HepG2 (cell line): Measurements from ENCODE around the gene BCAS1. TPM values are rescaled to one million over a fixed set of nuclear protein-coding genes. Genes with fewer than 3 reads are reported as not detected.
A peak's percentile ranks its signal among the peaks of the same experiment; 100 is the strongest.

ENCODE experiments used
- CREB1 ChIP-seq, 2 experiments: fragments of 450-650 bp in 1 of 2; IDR thresholded peaks; 2 replicates each; pipeline ENCODE4 v1.6.1; 2016 to 2017; ENCODE audit warnings: control low read depth in 1 of 2, mild to moderate bottlenecking in 1 of 2, missing compliant biosample characterization in 1 of 2, missing genetic modification characterization in 1 of 2
- DMAP1 ChIP-seq: IDR thresholded peaks from 2 replicates; pipeline ENCODE4 v1.6.1; 2016
- GATAD2A ChIP-seq: IDR thresholded peaks from 2 replicates; pipeline ENCODE4 v1.6.1; 2016
- MAZ ChIP-seq, 2 experiments: sonication (generic) in 1 of 2; formaldehyde crosslinking in 1 of 2; IDR thresholded peaks; 2 replicates each; pipeline versions ENCODE4 v1.5.0 to v1.6.1; 2012 to 2020; ENCODE audit warnings: low read depth in 2 of 2, mild to moderate bottlenecking in 2 of 2, borderline replicate concordance in 1 of 2, improper control_type of control experiment in 1 of 2, low read length in 1 of 2, missing genetic modification reagents in 1 of 2, moderate library complexity in 1 of 2
- MYNN ChIP-seq: sonication (generic); formaldehyde crosslinking; IDR thresholded peaks from 2 replicates; pipeline ENCODE4 v1.4.0; 2020; ENCODE audit warnings: mild to moderate bottlenecking, low read depth, missing genetic modification reagents
- PHF8 ChIP-seq: sonication (generic); formaldehyde crosslinking; IDR thresholded peaks from 2 replicates; pipeline ENCODE4 v1.5.0; 2020; ENCODE audit warnings: missing genetic modification reagents
- POLR2G ChIP-seq: fragments of 200-400 bp; formaldehyde crosslinking; IDR thresholded peaks from 2 replicates; pipeline ENCODE4 v1.6.1; 2018; ENCODE audit warnings: mild to moderate bottlenecking, low read depth, low read length, moderate library complexity
- SNAI1 ChIP-seq: sonication (generic); formaldehyde crosslinking; IDR thresholded peaks from 2 replicates; pipeline ENCODE4 v1.5.0; 2020; ENCODE audit warnings: mild to moderate bottlenecking, missing genetic modification reagents, borderline replicate concordance
- TBX2 ChIP-seq: sonication (generic); formaldehyde crosslinking; IDR thresholded peaks from 2 replicates; pipeline ENCODE4 v1.5.0; 2020; ENCODE audit warnings: missing genetic modification reagents, mild to moderate bottlenecking, borderline replicate concordance
- ZBTB7A ChIP-seq: sonication (generic); formaldehyde crosslinking; IDR thresholded peaks from 2 replicates; pipeline ENCODE4 v1.8.0; 2022; ENCODE audit warnings: mild to moderate bottlenecking, missing genetic modification reagents
- ZNF280B ChIP-seq: sonication (generic); formaldehyde crosslinking; IDR thresholded peaks from 2 replicates; pipeline ENCODE4 v1.5.0; 2020; ENCODE audit warnings: missing genetic modification reagents, mild to moderate bottlenecking, borderline replicate concordance
- ZNF816 ChIP-seq: sonication (generic); formaldehyde crosslinking; IDR thresholded peaks from 2 replicates; pipeline ENCODE4 v1.8.0; 2022; ENCODE audit warnings: missing genetic modification reagents, mild to moderate bottlenecking, borderline replicate concordance
- ZSCAN5A ChIP-seq: sonication (generic); formaldehyde crosslinking; IDR thresholded peaks from 2 replicates; pipeline ENCODE4 v1.8.0; 2022; ENCODE audit warnings: mild to moderate bottlenecking, missing genetic modification reagents, borderline replicate concordance
- polyA plus RNA-seq, 8 experiments: library from polyadenylated mRNA; depleted of rRNA in 3 of 8; stranded (reverse) in 7 of 8; unstranded in 1 of 8; fragments of >200 nt; fragmentation: Illumina TruSeq in 4 of 8; extraction: Trizol in 4 of 8; gene quantifications; 2 replicates each; pipeline versions ENCODE4 v1.2.1 to v1.2.3, GENCODE V29; 2011 to 2016; ENCODE audit warnings: low read depth in 4 of 8, missing spikeins in 1 of 8, mixed read lengths in 1 of 8; ENCODE audit not compliant: insufficient read depth in 1 of 8
- total RNA-seq, 5 experiments: library from RNA; depleted of rRNA; stranded (reverse); fragments of >200 nt; fragmentation: Illumina TruSeq; extraction: Trizol; gene quantifications; 2 replicates each; pipeline ENCODE4 v1.2.3, GENCODE V29; 2016; ENCODE audit warnings: low read depth in 1 of 5
- TF ChIP-seq, protein P1 (sequence below): sonication (generic); formaldehyde crosslinking; IDR thresholded peaks from 2 replicates; pipeline ENCODE4 v1.8.1; 2023; ENCODE audit warnings: missing genetic modification reagents, inconsistent platforms, borderline replicate concordance
- TF ChIP-seq, protein P2 (sequence below): sonication (generic); formaldehyde crosslinking; IDR thresholded peaks from 2 replicates; pipeline ENCODE4 v1.8.0; 2022; ENCODE audit warnings: missing genetic modification reagents, mild to moderate bottlenecking, borderline replicate concordance
- TF ChIP-seq, protein P3 (sequence below): sonication (generic); formaldehyde crosslinking; IDR thresholded peaks from 2 replicates; pipeline ENCODE4 v1.8.0; 2022; ENCODE audit warnings: mild to moderate bottlenecking, missing genetic modification reagents, moderate library complexity
- TF ChIP-seq, protein P4 (sequence below): sonication (generic); formaldehyde crosslinking; IDR thresholded peaks from 2 replicates; pipeline ENCODE4 v1.8.1; 2022; ENCODE audit warnings: low read depth, mild to moderate bottlenecking, missing genetic modification reagents

The BCAS1 gene
- total and polyA plus RNA-seq, 2 of the 13 experiments (the other 11 are each of a cell fraction or from before 2014, with no cell fraction given) = 0.55 to 0.91 TPM

DNA sequence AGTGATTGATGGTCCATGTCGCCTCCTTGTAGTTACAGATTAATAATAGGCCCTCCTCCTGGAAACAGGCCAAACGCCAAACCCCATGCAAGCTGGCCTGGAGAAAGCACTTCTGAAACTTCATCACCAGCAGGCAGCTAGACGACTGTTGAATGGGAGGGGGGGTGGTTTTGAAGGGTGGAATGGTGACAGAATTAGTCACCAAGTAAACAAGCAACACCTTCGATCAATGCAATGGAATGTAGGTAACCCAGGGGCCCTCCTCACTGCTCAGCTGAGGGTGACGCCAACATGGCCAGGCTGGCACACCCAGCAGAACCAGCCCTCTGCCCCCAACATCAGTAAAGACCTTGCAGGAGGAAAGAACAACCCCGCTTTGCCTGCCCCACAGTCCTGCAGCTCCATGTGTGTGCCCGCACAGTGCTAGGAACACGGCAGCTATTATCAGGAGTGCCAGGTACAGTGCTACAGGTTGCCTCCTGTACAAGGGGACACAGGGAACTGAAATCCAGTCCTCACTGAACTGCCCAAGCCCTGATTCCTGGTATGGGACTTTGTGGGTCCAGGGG lies 2.7 kb downstream of the BCAS1 start (continued):
- TF ChIP-seq MAZ (IDR thresholded peaks at IDR 0.05; ENCODE audit: borderline replicate concordance, low read depth, low read length) (peak; percentile 80), MAZ (CRISPR knock-in tag; IDR thresholded peaks at IDR 0.05; ENCODE audit: low read depth) (no peak), PHF8 (no peak; the same call in 1 of the 2 replicates), ZSCAN5A (no peak), ZBTB7A (CRISPR knock-in tag) (no peak), MYNN (peak; percentile 60), ZNF816 (CRISPR knock-in tag) (no peak), TBX2 (peak; percentile 99), ZNF280B (CRISPR knock-in tag) (0 out of 2 replicates have a peak, but pooled peaks have one; percentile 51), POLR2G (no peak), SNAI1 (no peak), GATAD2A (CRISPR knock-in tag) (peak; percentile 97), DMAP1 (peak; percentile 67; the same call in 1 of the 2 replicates), CREB1 (IDR thresholded peaks at IDR 0.05) (peak; percentile 84), CREB1 (CRISPR knock-in tag; IDR thresholded peaks at IDR 0.05) (peak; percentile 92)
- TF ChIP-seq, protein P1, sequence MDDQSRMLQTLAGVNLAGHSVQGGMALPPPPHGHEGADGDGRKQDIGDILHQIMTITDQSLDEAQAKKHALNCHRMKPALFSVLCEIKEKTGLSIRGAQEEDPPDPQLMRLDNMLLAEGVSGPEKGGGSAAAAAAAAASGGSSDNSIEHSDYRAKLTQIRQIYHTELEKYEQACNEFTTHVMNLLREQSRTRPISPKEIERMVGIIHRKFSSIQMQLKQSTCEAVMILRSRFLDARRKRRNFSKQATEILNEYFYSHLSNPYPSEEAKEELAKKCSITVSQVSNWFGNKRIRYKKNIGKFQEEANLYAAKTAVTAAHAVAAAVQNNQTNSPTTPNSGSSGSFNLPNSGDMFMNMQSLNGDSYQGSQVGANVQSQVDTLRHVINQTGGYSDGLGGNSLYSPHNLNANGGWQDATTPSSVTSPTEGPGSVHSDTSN (CRISPR knock-in tag) = no peak
- TF ChIP-seq, protein P2, sequence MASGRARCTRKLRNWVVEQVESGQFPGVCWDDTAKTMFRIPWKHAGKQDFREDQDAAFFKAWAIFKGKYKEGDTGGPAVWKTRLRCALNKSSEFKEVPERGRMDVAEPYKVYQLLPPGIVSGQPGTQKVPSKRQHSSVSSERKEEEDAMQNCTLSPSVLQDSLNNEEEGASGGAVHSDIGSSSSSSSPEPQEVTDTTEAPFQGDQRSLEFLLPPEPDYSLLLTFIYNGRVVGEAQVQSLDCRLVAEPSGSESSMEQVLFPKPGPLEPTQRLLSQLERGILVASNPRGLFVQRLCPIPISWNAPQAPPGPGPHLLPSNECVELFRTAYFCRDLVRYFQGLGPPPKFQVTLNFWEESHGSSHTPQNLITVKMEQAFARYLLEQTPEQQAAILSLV (CRISPR knock-in tag) = peak; percentile 88
- TF ChIP-seq, protein P3, sequence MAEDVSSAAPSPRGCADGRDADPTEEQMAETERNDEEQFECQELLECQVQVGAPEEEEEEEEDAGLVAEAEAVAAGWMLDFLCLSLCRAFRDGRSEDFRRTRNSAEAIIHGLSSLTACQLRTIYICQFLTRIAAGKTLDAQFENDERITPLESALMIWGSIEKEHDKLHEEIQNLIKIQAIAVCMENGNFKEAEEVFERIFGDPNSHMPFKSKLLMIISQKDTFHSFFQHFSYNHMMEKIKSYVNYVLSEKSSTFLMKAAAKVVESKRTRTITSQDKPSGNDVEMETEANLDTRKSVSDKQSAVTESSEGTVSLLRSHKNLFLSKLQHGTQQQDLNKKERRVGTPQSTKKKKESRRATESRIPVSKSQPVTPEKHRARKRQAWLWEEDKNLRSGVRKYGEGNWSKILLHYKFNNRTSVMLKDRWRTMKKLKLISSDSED = no peak
- TF ChIP-seq, protein P4, sequence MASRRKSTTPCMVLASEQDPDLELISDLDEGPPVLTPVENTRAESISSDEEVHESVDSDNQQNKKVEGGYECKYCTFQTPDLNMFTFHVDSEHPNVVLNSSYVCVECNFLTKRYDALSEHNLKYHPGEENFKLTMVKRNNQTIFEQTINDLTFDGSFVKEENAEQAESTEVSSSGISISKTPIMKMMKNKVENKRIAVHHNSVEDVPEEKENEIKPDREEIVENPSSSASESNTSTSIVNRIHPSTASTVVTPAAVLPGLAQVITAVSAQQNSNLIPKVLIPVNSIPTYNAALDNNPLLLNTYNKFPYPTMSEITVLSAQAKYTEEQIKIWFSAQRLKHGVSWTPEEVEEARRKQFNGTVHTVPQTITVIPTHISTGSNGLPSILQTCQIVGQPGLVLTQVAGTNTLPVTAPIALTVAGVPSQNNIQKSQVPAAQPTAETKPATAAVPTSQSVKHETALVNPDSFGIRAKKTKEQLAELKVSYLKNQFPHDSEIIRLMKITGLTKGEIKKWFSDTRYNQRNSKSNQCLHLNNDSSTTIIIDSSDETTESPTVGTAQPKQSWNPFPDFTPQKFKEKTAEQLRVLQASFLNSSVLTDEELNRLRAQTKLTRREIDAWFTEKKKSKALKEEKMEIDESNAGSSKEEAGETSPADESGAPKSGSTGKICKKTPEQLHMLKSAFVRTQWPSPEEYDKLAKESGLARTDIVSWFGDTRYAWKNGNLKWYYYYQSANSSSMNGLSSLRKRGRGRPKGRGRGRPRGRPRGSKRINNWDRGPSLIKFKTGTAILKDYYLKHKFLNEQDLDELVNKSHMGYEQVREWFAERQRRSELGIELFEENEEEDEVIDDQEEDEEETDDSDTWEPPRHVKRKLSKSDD (CRISPR knock-in tag) = peak; percentile 79; the same call in 1 of the 2 replicates
